Placental epithelial cell (primary cell): ENCODE measurements around the gene STK40. TPM values are rescaled to one million over a fixed set of nuclear protein-coding genes. Genes with fewer than 3 reads are reported as not detected.

Source experiments
- small RNA-seq: library from RNA; depleted of rRNA; stranded (forward); fragments of <200 nt; gene quantifications from one replicate; pipeline ENCODE3, GENCODE V24; 2012
- total RNA-seq: library from RNA; depleted of rRNA; stranded (reverse); fragments of >200 nt; gene quantifications from 2 replicates; pipeline ENCODE4 v1.2.3, GENCODE V29; 2012

Gene STK40
- total RNA-seq: 20.4 and 39.1 TPM in 2 replicates

GRCh38 chr1:36385410-36386264, at the start of gene STK40:
Gene STK40, minus strand, starts transcription at chr1:36385924. Its CDS starts 24,592 bp downstream, at chr1:36361332.

GRCh38 chr1:36397378-36398230, 11.9 kb upstream of the STK40 start, which contains the start of gene LSM10:
Gene LSM10, minus strand, starts transcription at chr1:36397908. Its CDS starts 3,779 bp downstream, at chr1:36394129.

GRCh38 chr1:36323636-36324352, 61.9 kb downstream of the STK40 start, which contains the start of gene EVA1B:
Gene EVA1B, minus strand, starts transcription at chr1:36323645. Its CDS starts 608 bp downstream, at chr1:36323037.

GRCh38 chr1:36306210-36306901, 79.4 kb downstream of the STK40 start, which contains the start of gene SH3D21:
Gene SH3D21, plus strand, starts transcription at chr1:36306368. Its CDS starts 53 bp downstream, at chr1:36306421.

Small RNAs within 50 kb of the gene (small RNA-seq; reads per million reads assigned to genes)
- not detected for gene RNU4-27P
- 1.2 reads per million, percentile 63 among the genes with 10 or more reads in this experiment for gene SNORA63C

Other genes starting within 250 kb of the STK40 start
- gene TRAPPC3, start 236.4 kb downstream of the STK40 start, total RNA-seq: 53.0 and 91.2 TPM in 2 replicates
- 141 and 168 TPM in 2 replicates for gene MAP7D1, start 229.8 kb downstream of the STK40 start, total RNA-seq
- 90.7 and 97.6 TPM in 2 replicates for gene THRAP3, start 161.5 kb downstream of the STK40 start, total RNA-seq
- gene SH3D21, start 79.6 kb downstream of the STK40 start, total RNA-seq: 46.3 and 47.4 TPM in 2 replicates
- gene EVA1B, start 62.3 kb downstream of the STK40 start, total RNA-seq: 142 and 272 TPM in 2 replicates
- 8.2 and 8.7 TPM in 2 replicates for gene LSM10, start 12.0 kb upstream of the STK40 start, total RNA-seq
- gene OSCP1, start 64.5 kb upstream of the STK40 start, total RNA-seq: 12.8 and 22.8 TPM in 2 replicates
- 57.7 and 85.7 TPM in 2 replicates for gene MRPS15, start 78.5 kb upstream of the STK40 start, total RNA-seq
- 1.2 TPM in 1 of 2 replicates, not detected in the other for gene CSF3R, start 97.0 kb upstream of the STK40 start, total RNA-seq